Ascending aorta (tissue), 2 donors: Measurements from ENCODE around the gene SLC16A4. TPM values are rescaled to one million over a fixed set of nuclear protein-coding genes. Genes with fewer than 3 reads are reported as not detected.

Experiments
- DNase-seq, 2 donors: peaks; one replicate each; pipeline ENCODE4 v3.0.0-alpha.2; 2019; ENCODE audit warnings: low spot score in 2 of 2
- H3K27ac ChIP-seq, 2 donors: fragments of 200-600 bp; sonication (generic); one replicate each; pipeline ENCODE4 v1.5.1; 2016 to 2017; ENCODE audit warnings: mild to moderate bottlenecking in 1 of 2
- H3K27me3 ChIP-seq: fragments of 200-600 bp; sonication (generic); one replicate; pipeline ENCODE4 v1.5.1; 2017
- H3K36me3 ChIP-seq, 2 donors: fragments of 200-600 bp; sonication (generic); one replicate each; pipeline ENCODE4 v1.5.1; 2016
- H3K4me1 ChIP-seq, 2 donors: fragments of 200-600 bp; sonication (generic); one replicate each; pipeline ENCODE4 v1.5.1; 2016 to 2017; ENCODE audit warnings: mild to moderate bottlenecking in 1 of 2
- H3K4me3 ChIP-seq, 2 donors: fragments of 200-600 bp; sonication (generic); one replicate each; pipeline ENCODE4 v1.5.1; 2016 to 2017; ENCODE audit warnings: mild to moderate bottlenecking in 1 of 2
- H3K9me3 ChIP-seq, 2 donors: fragments of 200-600 bp; sonication (generic); one replicate each; pipeline ENCODE4 v1.5.1; 2016
- intact Hi-C: fragments of 100-400 bp; cut with DNase I; formaldehyde crosslinking; loops from one replicate; pipeline ENCODE4 v1.15.1; 2023
- total RNA-seq: library from RNA; depleted of rRNA; stranded (reverse); fragments of >200 nt; gene quantifications from one replicate; pipeline ENCODE4 v1.1.0, GENCODE V29; 2016
- TF ChIP-seq, protein P1 (sequence below), 3 experiments: fragments of 200-600 bp in 2 of 3; fragments of 450-650 bp in 1 of 3; sonication (generic) in 2 of 3; IDR thresholded peaks; one replicate each; pipeline ENCODE4 v1.5.1; 2016 to 2019; ENCODE audit warnings: antibody characterized with exemption in 3 of 3, mild to moderate bottlenecking in 1 of 3, moderate library complexity in 1 of 3

Gene SLC16A4
- total RNA-seq, 1 donor from 2014 or later = 5.6 TPM

DNA sequence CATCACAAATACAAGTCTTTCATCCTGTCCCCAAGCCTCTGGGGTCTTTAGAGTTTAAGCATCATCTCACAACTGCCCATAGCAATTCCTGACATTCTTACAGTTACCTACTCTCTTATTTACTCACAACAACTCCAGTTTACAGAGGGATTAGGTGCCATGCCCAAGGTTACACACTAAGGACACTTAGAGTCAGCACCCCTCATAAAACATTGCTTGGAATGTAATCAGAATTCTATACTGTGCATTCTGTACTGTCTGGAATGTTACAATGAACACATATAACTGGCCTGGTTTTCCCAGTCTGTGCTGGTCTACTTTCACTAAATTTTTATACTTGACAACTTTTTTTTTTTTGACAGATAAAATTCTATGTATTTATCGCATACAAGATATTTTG is 66.2 kb downstream of the SLC16A4 start:
- DNase-seq = no peak
- TF ChIP-seq, protein P1, sequence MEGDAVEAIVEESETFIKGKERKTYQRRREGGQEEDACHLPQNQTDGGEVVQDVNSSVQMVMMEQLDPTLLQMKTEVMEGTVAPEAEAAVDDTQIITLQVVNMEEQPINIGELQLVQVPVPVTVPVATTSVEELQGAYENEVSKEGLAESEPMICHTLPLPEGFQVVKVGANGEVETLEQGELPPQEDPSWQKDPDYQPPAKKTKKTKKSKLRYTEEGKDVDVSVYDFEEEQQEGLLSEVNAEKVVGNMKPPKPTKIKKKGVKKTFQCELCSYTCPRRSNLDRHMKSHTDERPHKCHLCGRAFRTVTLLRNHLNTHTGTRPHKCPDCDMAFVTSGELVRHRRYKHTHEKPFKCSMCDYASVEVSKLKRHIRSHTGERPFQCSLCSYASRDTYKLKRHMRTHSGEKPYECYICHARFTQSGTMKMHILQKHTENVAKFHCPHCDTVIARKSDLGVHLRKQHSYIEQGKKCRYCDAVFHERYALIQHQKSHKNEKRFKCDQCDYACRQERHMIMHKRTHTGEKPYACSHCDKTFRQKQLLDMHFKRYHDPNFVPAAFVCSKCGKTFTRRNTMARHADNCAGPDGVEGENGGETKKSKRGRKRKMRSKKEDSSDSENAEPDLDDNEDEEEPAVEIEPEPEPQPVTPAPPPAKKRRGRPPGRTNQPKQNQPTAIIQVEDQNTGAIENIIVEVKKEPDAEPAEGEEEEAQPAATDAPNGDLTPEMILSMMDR (IDR thresholded peaks at IDR 0.05) = no peak
- Histone ChIP-seq H3K4me1 (no peaks in the 10 kb centered on the region), H3K36me3 (no peaks in the 10 kb centered on the region), H3K4me3 (no peak overlapping the region), H3K27ac (no peak overlapping the region), H3K9me3 (no peaks in the 10 kb centered on the region), H3K27me3 (no peaks in the 10 kb centered on the region)
- intact Hi-C loops = no loop called here

DNA sequence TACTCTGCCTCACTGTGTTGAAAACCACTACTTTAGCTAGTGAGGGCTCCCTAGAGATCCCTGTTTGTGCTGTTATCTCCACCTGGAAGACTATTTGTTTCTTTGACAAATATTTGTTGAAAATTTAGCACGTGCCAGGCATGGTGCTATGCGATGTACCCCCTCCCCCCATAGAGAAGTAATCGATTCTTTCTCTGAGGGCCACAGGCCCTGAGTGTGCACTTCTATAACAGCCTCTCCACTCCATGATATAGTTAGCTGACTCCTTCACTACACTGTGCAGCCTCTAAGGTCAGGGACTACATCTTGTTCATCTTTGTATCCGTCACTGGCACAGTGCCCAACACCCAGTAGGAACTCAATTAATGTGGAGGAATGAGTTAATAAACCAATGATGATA is 69.0 kb downstream of the SLC16A4 start:
- H3K4me1 ChIP-seq = no peaks in the 10 kb centered on the region
- H3K27ac ChIP-seq = no peak overlapping the region
- DNase-seq = no peak
- no peak overlapping the region for H3K4me3 ChIP-seq
- intact Hi-C loops = no loop called here
- H3K9me3 ChIP-seq = no peaks in the 10 kb centered on the region
- H3K27me3 ChIP-seq = no peaks in the 10 kb centered on the region
- TF ChIP-seq, protein P1 (IDR thresholded peaks at IDR 0.05) = no peak
- no peaks in the 10 kb centered on the region for H3K36me3 ChIP-seq

DNA sequence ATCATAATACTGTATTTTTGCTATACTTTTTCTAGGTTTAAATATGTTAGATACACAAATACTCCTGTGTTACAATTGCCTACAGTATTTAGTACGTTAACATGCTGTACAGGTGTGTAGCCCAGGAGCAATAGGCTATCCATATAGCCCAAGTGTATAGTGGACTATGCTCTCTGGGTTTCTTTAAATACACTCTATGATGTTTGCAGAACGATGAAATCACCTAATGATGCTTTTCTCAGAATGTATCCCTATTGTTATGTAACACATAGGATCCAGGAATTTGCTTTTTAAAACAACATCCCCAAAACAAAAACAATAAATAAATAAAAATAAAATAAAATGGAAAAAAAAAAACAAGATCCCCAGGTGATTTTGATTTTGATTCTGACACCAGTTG is 69.8 kb downstream of the SLC16A4 start:
- no peak overlapping the region for H3K27ac ChIP-seq
- no peaks in the 10 kb centered on the region for H3K36me3 ChIP-seq
- no peaks in the 10 kb centered on the region for H3K27me3 ChIP-seq
- DNase-seq = no peak
- H3K9me3 ChIP-seq = no peaks in the 10 kb centered on the region
- intact Hi-C loops = no loop called here
- TF ChIP-seq, protein P1 (IDR thresholded peaks at IDR 0.05) = no peak
- no peaks in the 10 kb centered on the region for H3K4me1 ChIP-seq
- H3K4me3 ChIP-seq = no peak overlapping the region

DNA sequence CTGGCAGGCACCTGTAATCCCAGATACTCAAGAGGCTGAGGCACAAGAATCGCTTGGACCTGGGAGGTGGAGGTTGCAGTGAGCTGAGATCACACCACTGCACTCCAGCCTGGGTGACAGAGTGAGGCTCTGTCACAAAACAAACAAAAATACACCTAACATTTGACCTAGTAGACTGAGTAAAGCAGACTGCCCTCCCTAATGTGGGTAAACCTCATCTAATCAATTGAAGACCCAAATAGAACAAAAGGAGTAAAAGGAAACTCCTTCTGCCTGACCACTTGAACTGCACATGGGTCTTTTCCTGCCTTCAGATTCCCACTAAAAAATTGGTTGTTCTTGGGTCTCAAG is 70.7 kb downstream of the SLC16A4 start:
- no peaks in the 10 kb centered on the region for H3K9me3 ChIP-seq
- H3K27ac ChIP-seq = no peak overlapping the region
- intact Hi-C loops = no loop called here
- DNase-seq = no peak
- no peaks in the 10 kb centered on the region for H3K27me3 ChIP-seq
- TF ChIP-seq, protein P1 (IDR thresholded peaks at IDR 0.05) = no peak
- H3K4me3 ChIP-seq = no peak overlapping the region
- H3K4me1 ChIP-seq = no peaks in the 10 kb centered on the region
- H3K36me3 ChIP-seq = no peaks in the 10 kb centered on the region

DNA sequence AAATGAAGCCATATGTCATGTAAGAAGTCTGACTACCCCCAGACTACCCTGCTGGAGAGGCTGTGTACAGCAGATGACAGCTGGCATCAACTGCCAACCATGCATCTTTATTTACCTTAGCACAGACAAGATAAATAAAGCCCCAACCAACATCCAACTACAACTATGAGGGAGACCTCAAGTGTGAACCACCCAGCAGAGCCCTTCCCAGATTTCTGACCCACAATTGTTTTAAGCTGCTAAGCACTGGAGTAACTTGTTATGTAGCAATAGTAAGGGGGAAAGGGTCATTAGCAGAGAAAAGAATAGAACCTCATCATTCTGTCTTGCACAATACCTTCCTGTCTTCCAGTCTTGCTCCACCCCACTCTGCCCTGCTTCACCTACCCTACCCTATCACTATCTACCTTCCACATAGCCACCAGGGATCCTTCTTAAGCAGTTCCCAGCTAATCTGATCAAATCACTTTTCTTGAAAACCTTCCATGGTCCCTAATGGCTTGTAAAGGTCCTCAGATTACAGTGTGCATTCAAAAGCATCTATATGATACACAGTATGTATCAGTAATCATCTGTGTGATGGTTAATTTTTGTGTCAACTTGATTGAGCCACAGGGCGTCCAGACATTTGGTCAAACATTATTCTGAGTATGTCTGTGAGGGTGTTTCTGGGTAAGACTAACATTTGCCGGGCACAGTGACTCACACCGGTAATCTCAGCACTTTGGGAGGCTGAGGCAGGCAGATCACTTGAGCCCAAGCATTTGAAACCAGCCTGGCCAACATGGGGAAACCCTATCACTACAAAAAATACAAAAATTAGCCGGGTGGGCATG is 71.3 kb downstream of the SLC16A4 start:
- Histone ChIP-seq H3K27me3 (no peaks in the 10 kb centered on the region), H3K27ac (no peak overlapping the region), H3K4me3 (no peak overlapping the region), H3K9me3 (no peaks in the 10 kb centered on the region), H3K36me3 (no peaks in the 10 kb centered on the region), H3K4me1 (no peaks in the 10 kb centered on the region)
- intact Hi-C loops = no loop called here
- DNase-seq = no peak
- TF ChIP-seq, protein P1 (IDR thresholded peaks at IDR 0.05) = no peak
